Mucosa of descending colon (tissue), 3 donors: ENCODE results near the gene BORCS6. TPM values are rescaled to one million over a fixed set of nuclear protein-coding genes. Genes with fewer than 3 reads are reported as not detected.

ENCODE experiments used
- ATAC-seq: fragments of 200-7000 bp; cut with Tn5 transposase; one replicate; pipeline ENCODE4 v1.9.1; 2020; ENCODE audit warnings: mild to moderate bottlenecking, moderate library complexity
- DNase-seq, 3 donors: peaks; one replicate each; pipeline ENCODE4 v3.0.0-alpha.2; 2020
- H3K36me3 ChIP-seq: fragments of 200-600 bp; one replicate; pipeline ENCODE4 v1.8.0; 2021; ENCODE audit warnings: low read depth, mild to moderate bottlenecking
- H3K4me1 ChIP-seq: fragments of 200-600 bp; one replicate; pipeline ENCODE4 v1.8.0; 2021; ENCODE audit warnings: low read depth, mild to moderate bottlenecking
- H3K4me3 ChIP-seq: fragments of 200-600 bp; one replicate; pipeline ENCODE4 v1.8.0; 2021; ENCODE audit warnings: mild to moderate bottlenecking
- H3K9me3 ChIP-seq: fragments of 200-600 bp; one replicate; pipeline ENCODE4 v1.8.0; 2021; ENCODE audit warnings: mild to moderate bottlenecking
- intact Hi-C, 2 donors: fragments of 100-400 bp; cut with DNase I in 1 of 2; cut with micrococcal nuclease in 1 of 2; formaldehyde crosslinking; loops; one replicate each; pipeline versions ENCODE4 v1.11.0 to v1.11.1; 2022; cut with DNase I, micrococcal nuclease
- total RNA-seq, 3 donors: library from RNA; stranded (reverse); fragmentation: NEBNext Ultra II Directional in 2 of 3; extraction: Animal tissue kit (Norgen Biotek cat#: 25700) in 2 of 3; gene quantifications; one replicate each; pipeline versions ENCODE4 v1.2.1 to v1.2.4, GENCODE V29; 2021 to 2023
- TF ChIP-seq, protein P1 (sequence below): fragments of 200-600 bp; IDR thresholded peaks from one replicate; pipeline ENCODE4 v1.8.0; 2022; ENCODE audit warnings: antibody characterized with exemption, mild to moderate bottlenecking
- donor health status: DM: no; HTN: no; CAD: no; lungs with moderate emphysema.
- donor health status: DM: no; HTN: no; CAD: no.
- donor health status: DM: no; HTN: yes; CAD: no.

Gene BORCS6
- total RNA-seq, 3 donors from 2014 or later = 10.5 to 11.4 (median 11.0) TPM

DNA sequence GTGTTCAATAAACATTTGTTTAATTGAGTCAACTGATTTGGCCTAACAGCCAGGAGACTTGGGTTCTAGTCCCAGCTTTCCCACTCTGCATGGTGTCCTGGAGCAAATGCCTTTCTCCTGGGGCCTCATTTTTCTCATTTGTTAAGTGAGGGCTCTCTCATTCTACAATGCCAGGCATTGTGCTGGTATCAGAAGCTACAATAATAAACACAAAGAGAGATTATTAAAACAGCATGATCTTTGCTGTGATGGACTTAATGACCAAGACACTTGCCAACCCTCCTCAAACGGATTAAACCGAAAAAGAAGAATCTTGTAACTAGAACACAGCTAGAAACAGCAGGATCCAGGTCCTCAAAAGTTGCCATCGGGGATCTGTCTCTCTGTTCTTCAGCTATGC lies 22.5 kb downstream of the BORCS6 start:
- TF ChIP-seq, protein P1, sequence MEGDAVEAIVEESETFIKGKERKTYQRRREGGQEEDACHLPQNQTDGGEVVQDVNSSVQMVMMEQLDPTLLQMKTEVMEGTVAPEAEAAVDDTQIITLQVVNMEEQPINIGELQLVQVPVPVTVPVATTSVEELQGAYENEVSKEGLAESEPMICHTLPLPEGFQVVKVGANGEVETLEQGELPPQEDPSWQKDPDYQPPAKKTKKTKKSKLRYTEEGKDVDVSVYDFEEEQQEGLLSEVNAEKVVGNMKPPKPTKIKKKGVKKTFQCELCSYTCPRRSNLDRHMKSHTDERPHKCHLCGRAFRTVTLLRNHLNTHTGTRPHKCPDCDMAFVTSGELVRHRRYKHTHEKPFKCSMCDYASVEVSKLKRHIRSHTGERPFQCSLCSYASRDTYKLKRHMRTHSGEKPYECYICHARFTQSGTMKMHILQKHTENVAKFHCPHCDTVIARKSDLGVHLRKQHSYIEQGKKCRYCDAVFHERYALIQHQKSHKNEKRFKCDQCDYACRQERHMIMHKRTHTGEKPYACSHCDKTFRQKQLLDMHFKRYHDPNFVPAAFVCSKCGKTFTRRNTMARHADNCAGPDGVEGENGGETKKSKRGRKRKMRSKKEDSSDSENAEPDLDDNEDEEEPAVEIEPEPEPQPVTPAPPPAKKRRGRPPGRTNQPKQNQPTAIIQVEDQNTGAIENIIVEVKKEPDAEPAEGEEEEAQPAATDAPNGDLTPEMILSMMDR = no peak
- ATAC-seq = no peak
- Histone ChIP-seq H3K36me3 (no peaks in the 10 kb centered on the region), H3K4me1 (peaks cover 14% of the 10 kb centered on the region), H3K4me3 (no peak overlapping the region), H3K9me3 (no peaks in the 10 kb centered on the region)
- intact Hi-C loops = no loop called here
- DNase-seq = no peak

- intact Hi-C loops = no loop called here
- peaks cover 17% of the 10 kb centered on the region for H3K4me1 ChIP-seq
- ATAC-seq (no peak), DNase-seq (peak in 2 of 3 donors; percentile 27 to 38)
- no peaks in the 10 kb centered on the region for H3K9me3 ChIP-seq
- TF ChIP-seq, protein P1 = no peak
- H3K36me3 ChIP-seq = no peaks in the 10 kb centered on the region
- no peak overlapping the region for H3K4me3 ChIP-seq
Measured at GRCh38 chr17:8166731-8167130, 23.2 kb downstream of the BORCS6 start.

- ATAC-seq (no peak), DNase-seq (peak in 1 of 3 donors; percentile 41)
- TF ChIP-seq, protein P1 = no peak
- H3K4me3 ChIP-seq = no peak overlapping the region
- H3K36me3 ChIP-seq = no peaks in the 10 kb centered on the region
- H3K4me1 ChIP-seq = peaks cover 35% of the 10 kb centered on the region
- H3K9me3 ChIP-seq = no peaks in the 10 kb centered on the region
- intact Hi-C loops = no loop called here
Measured at GRCh38 chr17:8164815-8165131, 25.2 kb downstream of the BORCS6 start.

- H3K9me3 ChIP-seq = no peaks in the 10 kb centered on the region
- intact Hi-C loops = no loop called here
- TF ChIP-seq, protein P1 = no peak
- ATAC-seq (peak; percentile 73), DNase-seq (peak; percentile 84 to 91 (median 86))
- H3K36me3 ChIP-seq = no peaks in the 10 kb centered on the region
- peaks cover 41% of the 10 kb centered on the region for H3K4me1 ChIP-seq
- no peak overlapping the region for H3K4me3 ChIP-seq
Measured at GRCh38 chr17:8163978-8164814, 25.8 kb downstream of the BORCS6 start.

GRCh38 chr17:8162997-8163977 lies 26.7 kb downstream of the BORCS6 start:
- H3K9me3 ChIP-seq = no peaks in the 10 kb centered on the region
- intact Hi-C loops = no loop called here
- peak overlapping the region; percentile 100 for H3K4me3 ChIP-seq
- ATAC-seq (no peak), DNase-seq (peak; percentile 42 to 71 (median 61))
- TF ChIP-seq, protein P1 = no peak
- H3K36me3 ChIP-seq = no peaks in the 10 kb centered on the region
- peaks cover 49% of the 10 kb centered on the region for H3K4me1 ChIP-seq
